GM18870 (cell line): ENCODE measurements around the gene GPRIN3.
"Not testable (repeated sequence)": the region's sequence is repeated elsewhere in the genome, so short reads cannot be mapped to it uniquely, and the experiment has no call there.

Experiments used
- ATAC-seq: cut with Tn5 transposase; IDR thresholded peaks from one replicate; pipeline ENCODE4 v1.9.1; 2021; ENCODE audit warnings: moderate library complexity; ENCODE audit not compliant: unreplicated experiment

The GPRIN3 gene

GRCh38 chr4:89263265-89263664 is 44.3 kb downstream of the GPRIN3 start:
- no peak for ATAC-seq

GRCh38 chr4:89259301-89260028 is 48.1 kb downstream of the GPRIN3 start:
- ATAC-seq: no peak

- ATAC-seq: no peak
Observed at GRCh38 chr4:89258506-89258905, 49.1 kb downstream of the GPRIN3 start.

DNA sequence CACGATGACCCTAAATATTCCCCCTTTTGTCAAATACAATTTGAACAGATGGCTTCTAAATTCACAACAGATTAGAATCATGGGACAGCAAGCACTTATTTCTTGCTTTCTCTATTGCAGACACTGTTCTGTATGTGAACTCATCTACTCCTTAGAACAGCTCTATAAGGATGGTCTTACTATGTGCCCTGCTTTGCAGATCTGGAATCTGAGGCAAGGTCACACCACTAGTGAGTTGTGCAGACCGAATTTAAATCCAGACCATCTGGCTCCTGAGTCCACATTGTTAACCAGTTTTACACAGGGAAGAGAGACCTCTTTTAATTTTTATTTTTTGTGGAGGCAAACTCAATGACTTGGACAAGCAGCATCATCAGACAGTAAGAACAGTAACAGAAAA is 50.2 kb downstream of the GPRIN3 start:
- no peak for ATAC-seq

- no peak for ATAC-seq
Observed at GRCh38 chr4:89256203-89256800, 51.3 kb downstream of the GPRIN3 start.

DNA sequence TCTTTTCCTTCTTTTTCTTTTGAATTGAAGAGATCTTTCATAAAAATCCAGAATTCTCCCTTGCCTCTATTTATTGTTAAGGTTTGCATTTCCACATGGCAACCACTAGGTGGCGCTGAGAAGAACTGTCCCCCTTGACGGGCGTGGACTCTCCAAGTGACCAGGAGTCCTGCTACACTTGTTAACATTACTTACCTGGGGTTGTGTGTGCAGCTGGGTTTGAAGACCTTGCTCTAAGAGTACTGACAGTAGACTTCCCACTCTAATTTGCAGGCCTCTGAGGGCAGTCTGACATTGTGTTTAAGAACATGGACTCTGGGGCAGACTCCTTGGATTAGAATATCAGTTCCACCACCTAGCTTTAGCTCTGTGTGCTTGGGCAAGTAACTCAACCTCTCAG is 52.8 kb downstream of the GPRIN3 start:
- no peak for ATAC-seq

DNA sequence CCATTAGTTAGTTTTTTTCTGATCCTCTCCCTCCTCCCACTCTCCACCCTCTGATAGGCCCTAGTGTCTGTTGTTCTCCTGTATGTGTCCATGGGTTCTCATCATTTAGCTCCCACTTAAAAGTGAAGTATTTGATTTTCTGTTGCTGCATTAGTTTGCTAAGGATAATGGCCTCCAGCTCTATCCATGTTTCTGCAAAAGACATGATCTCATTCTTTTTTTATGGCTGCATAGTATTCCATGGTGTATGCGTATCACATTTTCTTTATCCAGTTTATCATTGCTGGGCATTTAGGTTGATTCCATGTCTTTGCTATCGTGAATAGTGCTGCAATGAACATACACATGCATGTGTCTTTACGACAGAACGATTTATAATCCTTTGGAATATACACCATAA is 53.3 kb downstream of the GPRIN3 start:
- not testable (repeated sequence) for ATAC-seq

DNA sequence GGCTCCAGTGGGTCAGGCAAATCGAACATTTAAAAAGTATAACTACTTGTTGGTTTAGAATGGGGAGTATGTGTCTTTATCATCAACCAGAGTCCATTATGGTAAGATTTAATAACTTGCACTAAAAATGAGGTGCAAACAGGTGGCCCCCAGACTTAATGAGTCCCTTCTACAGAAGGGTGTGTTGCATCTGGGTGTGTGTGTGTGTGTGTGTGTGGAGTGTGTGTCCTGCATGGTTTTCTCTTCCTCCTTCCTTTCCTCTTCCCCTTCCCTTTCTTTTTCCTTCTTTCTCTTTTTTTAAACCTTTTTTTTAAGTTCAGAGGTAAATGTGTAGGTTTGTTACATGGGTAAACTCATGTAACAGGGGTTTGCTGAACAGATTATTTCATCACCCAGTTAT is 53.7 kb downstream of the GPRIN3 start:
- no peak for ATAC-seq

DNA sequence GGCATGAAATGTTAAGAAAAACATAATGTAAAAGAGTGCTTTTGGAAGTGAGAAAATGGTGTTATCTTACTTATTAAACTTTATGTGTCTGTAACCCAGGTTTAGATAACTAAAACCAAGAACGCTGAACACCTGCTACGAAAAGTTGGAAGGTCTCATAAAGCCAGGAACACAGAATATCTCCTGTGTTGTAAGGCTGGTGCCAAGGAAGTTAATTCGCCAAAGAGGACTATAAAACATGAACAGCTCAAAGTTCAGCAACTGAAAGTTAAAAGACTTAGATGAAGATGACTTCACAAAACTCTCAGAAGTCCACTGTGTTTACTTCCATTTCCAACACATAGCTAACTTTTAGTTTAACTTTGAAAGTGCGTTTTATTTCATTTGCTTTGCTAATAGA is 54.3 kb downstream of the GPRIN3 start:
- ATAC-seq: no peak

- ATAC-seq: no peak
Observed at GRCh38 chr4:89251396-89251795, 56.2 kb downstream of the GPRIN3 start.

GRCh38 chr4:89249716-89250361 is 57.8 kb downstream of the GPRIN3 start:
- ATAC-seq: no peak

DNA sequence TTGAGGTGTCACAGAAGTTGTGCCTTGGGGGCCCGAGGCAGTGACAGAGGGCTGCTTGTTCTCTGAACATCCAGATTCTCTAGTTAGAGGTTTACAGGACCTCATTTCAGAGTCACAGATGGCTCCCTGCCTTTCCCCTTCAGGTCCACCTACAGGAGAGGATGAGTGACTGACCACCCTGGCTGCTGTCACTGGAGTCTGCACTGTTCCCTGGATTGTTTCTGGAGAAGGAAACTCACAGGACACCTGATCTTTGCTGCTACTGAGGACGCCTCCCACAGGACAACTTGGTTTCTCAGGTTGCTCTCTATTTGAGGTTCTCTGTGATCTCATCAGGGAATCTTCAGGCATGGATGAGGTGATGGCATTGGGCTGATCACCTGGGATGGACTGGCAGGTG is 58.3 kb downstream of the GPRIN3 start:
- ATAC-seq: no peak

DNA sequence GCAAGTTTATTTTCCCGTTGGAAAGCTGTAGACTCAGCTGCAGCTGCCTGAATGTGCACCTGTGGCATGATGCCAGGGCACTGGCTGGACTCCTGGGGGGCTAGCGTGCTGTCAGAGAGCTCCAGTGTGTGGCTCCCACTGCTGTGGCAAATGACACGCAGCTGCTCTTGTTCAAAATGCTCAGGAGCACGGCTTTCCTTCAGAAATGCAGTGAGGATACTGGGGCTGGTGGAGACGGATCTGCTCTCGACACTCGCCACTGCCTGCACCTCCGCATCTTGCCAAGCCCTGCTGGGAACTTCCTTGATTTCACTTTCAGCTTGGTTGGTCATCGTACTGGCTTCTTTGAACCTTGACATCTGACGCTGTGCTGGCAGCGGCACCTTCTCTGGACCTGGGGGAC is 58.7 kb downstream of the GPRIN3 start:
- no peak for ATAC-seq

DNA sequence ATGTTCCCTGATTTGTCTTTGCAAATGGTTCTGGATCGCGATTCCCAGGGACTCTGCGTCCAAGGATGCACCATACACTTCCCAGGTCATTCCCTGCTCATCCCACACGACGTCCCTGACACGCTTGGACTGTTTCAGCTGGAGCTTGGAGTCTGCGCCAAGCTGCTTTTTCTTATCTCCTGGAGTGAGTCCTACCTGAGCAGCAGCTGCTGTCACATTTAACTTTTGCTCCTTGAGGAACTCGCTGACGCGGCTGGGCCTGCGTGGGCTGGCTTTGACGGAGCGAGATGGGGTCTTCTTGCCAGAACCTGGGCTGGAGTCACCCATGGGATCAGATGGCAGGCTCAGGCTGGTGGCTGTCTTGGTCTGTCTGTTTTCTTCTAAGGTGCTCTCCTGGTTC is 59.6 kb downstream of the GPRIN3 start:
- ATAC-seq: no peak

DNA sequence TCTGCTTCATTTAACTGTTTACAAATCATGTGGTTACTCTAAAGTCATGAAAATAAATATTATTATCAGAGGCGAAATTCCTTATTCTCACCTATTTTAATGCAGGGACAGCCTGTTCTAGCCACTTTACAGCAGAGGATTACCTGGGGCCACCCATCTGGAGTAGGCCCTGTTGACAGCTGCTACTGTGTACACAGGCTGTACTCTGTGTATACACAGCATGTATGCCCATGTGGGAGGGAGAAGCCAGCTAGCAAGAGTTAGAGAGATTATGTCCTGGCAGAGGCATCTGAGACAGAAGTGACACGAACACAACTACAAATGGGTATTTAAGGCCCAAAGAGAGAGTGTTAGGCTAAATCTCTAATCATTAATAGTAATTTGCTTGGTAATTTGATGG is 62.1 kb downstream of the GPRIN3 start:
- no peak for ATAC-seq

GRCh38 chr4:89243733-89244252 is 63.8 kb downstream of the GPRIN3 start:
- ATAC-seq: no peak

DNA sequence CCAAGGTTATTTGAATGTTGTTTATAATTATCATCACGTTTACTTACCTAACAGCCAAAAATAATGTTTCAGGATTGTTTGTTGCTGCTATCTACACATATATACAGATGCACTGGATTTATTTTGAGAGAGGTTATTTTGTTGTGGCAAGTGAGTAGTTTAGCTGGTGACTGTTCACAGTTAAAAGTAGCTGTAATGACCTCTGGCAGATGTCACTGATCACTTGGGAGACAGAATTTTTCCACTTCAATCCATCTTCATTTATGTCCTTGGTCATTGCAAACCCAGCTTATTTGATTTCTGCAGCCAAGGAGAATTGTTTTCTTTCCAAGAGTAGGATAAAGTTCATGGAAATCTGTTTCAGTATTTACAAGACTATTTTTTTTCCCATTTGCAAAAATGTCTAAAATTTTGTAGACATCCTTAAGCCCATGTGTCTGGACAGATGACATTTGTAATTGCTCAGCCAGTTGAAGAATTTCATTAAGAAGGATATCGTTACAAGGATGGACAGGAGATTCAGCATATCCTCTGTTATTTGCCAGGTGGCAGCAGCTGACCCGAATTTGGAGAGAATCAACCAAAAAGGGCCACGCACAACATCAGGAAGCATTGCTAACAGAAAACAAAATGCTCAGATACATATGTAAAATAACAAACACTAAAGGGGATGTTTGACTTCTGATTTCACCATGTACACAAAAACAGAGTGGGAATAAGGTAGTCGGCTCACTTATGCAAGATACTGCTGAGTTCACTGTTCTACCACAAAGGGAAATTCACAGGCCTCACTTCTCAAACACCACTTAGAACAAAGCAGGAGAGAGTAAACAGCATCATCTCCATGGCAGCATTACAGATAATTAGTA is 64.5 kb downstream of the GPRIN3 start:
- no peak for ATAC-seq

DNA sequence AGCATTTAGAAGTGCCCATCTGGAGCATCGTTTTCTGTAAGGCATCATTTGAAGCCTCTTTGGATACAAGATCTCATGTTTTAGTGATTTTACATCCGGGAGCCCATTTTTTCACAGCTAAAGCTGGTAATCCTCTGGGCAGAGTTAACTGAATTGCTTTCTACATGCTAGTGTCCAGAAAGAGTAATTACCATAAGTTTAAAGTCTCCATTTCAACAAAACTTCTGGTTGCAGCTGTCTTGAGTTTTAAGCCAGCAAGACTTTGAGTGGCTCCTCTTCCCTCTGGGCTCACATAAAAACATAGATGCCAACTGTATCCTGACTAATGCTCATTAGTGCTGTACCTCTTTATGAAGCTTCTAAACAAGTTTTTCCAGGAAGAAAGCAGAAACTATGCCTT is 65.4 kb downstream of the GPRIN3 start:
- no peak for ATAC-seq

GRCh38 chr4:89230271-89230670 is 77.3 kb downstream of the GPRIN3 start:
- ATAC-seq: no peak

GRCh38 chr4:89226665-89227574 is 80.7 kb downstream of the GPRIN3 start:
- peak; percentile 88 for ATAC-seq
